ENCODE data around the gene SZT2.

SZT2 gene

GRCh38 chr1:43421976-43422750, 32.5 kb downstream of the SZT2 start:
- TF ChIP-seq CTCF (IDR thresholded peaks at IDR 0.05), result no peak
- H3K36me3 ChIP-seq, result peaks cover 74 to 100% (median 94%) of the 10 kb centered on the region in 3 donors
- no peaks in the 10 kb centered on the region for H3K9me3 ChIP-seq
- H3K27me3 ChIP-seq, result no peaks in the 10 kb centered on the region
- intact Hi-C loops (cut with DNase I; ENCODE audit: low total_unique reads), result no loop called here
- H3K4me1 ChIP-seq, result no peaks in the 10 kb centered on the region
- H3K27ac ChIP-seq, result no peak overlapping the region
- no peak overlapping the region for H3K4me3 ChIP-seq
- DNase-seq, result peak in 1 of 2 donors; percentile 29

GRCh38 chr1:43422995-43423671, 33.4 kb downstream of the SZT2 start:
- intact Hi-C loops (cut with DNase I; ENCODE audit: low total_unique reads), result no loop called here
- no peaks in the 10 kb centered on the region for H3K4me1 ChIP-seq
- H3K4me3 ChIP-seq, result no peak overlapping the region
- TF ChIP-seq CTCF (IDR thresholded peaks at IDR 0.05), result no peak
- H3K9me3 ChIP-seq, result no peaks in the 10 kb centered on the region
- peak in 1 of 2 donors; percentile 56 for DNase-seq
- no peak overlapping the region for H3K27ac ChIP-seq
- no peaks in the 10 kb centered on the region for H3K27me3 ChIP-seq
- peaks cover 75 to 100% (median 94%) of the 10 kb centered on the region in 3 donors for H3K36me3 ChIP-seq

- TF ChIP-seq CTCF (IDR thresholded peaks at IDR 0.05), result no peak
- no peak for DNase-seq
- H3K4me3 ChIP-seq, result no peak overlapping the region
- H3K27ac ChIP-seq, result no peak overlapping the region
- intact Hi-C loops (cut with DNase I; ENCODE audit: low total_unique reads), result no loop called here
- H3K9me3 ChIP-seq, result no peaks in the 10 kb centered on the region
- H3K36me3 ChIP-seq, result peaks cover 75 to 100% (median 95%) of the 10 kb centered on the region in 3 donors
- H3K4me1 ChIP-seq, result no peaks in the 10 kb centered on the region
- no peaks in the 10 kb centered on the region for H3K27me3 ChIP-seq
Measured at GRCh38 chr1:43423672-43424550, 34.2 kb downstream of the SZT2 start.

DNA sequence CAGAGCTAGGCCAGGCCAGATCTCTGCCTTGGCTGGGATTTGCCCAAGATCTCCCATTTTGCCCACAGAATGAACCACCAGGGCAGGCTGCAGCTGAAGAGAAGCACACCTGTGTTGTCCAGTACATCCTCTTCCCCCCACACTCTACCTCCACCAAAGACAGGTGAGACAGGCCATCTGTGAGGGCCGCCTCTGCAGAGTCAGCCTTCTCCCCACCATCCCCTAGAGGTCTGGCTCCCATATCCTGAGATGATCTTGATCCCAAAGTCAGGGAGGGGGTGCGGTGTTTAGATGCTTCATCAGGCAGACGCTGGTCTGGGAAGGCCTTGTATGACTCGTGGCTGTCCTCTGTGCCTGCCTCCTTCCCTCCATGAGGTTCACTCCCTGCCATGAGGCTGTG, 35.3 kb downstream of the SZT2 start:
- Histone ChIP-seq H3K9me3 (no peaks in the 10 kb centered on the region), H3K36me3 (peaks cover 70 to 100% (median 95%) of the 10 kb centered on the region in 3 donors), H3K27ac (no peak overlapping the region), H3K4me3 (no peak overlapping the region), H3K27me3 (no peaks in the 10 kb centered on the region), H3K4me1 (no peaks in the 10 kb centered on the region)
- intact Hi-C loops (cut with DNase I; ENCODE audit: low total_unique reads), result no loop called here
- DNase-seq, result no peak
- TF ChIP-seq CTCF (IDR thresholded peaks at IDR 0.05), result no peak

DNA sequence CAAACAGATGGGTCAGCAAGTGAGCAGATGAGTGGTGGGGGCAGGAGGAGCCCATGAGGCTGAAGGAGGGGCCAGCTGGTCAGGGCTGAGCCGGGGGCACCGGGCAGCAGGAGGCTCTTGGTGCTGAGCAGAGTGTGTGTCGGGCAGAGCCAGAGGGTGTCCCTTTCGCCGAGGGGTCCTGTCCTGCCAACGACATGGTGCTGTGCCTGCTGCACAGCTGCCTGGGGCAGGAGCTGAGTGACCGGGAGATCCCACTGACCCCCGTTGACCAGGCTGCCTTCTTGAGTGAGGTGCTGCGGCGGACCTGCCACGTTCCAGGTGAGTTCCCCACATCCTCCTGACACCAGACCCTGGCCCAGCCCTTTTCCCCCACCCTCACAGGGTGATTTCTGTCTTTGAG, 36.5 kb downstream of the SZT2 start:
- intact Hi-C loops (cut with DNase I; ENCODE audit: low total_unique reads), result no loop called here
- Histone ChIP-seq H3K4me3 (no peak overlapping the region), H3K4me1 (no peaks in the 10 kb centered on the region), H3K27ac (no peak overlapping the region), H3K9me3 (no peaks in the 10 kb centered on the region), H3K36me3 (peaks cover 70 to 100% (median 95%) of the 10 kb centered on the region in 3 donors), H3K27me3 (no peaks in the 10 kb centered on the region)
- no peak for TF ChIP-seq CTCF (IDR thresholded peaks at IDR 0.05)
- no peak for DNase-seq
